ENCODE data around the gene CCNA2. TPM values are rescaled to one million over a fixed set of nuclear protein-coding genes. Genes with fewer than 3 reads are reported as not detected.

CCNA2 gene
- total RNA-seq, 2 donors from 2014 or later, result 15.6 to 62.8 TPM

- no peak for TF ChIP-seq CTCF (IDR thresholded peaks at IDR 0.05)
- no peaks in the 10 kb centered on the region for H3K4me1 ChIP-seq
- H3K9me3 ChIP-seq, result no peaks in the 10 kb centered on the region
- no peaks in the 10 kb centered on the region for H3K36me3 ChIP-seq
- intact Hi-C loops (cut with DNase I), result no loop called here
- H3K4me3 ChIP-seq, result no peak overlapping the region
- H3K27me3 ChIP-seq, result no peaks in the 10 kb centered on the region
- H3K27ac ChIP-seq, result no peak overlapping the region
- no peak for DNase-seq
- no peak overlapping the region for H3K9ac ChIP-seq (ENCODE audit: low read depth in 2 of 2, low read length in 2 of 2)
Observed at GRCh38 chr4:121824950-121825349, 1.3 kb upstream of the CCNA2 start.

- Histone ChIP-seq H3K27ac (peak overlapping the region; percentile 45), H3K27me3 (no peaks in the 10 kb centered on the region), H3K9me3 (no peaks in the 10 kb centered on the region), H3K4me3 (peak overlapping the region; percentile 91), H3K4me1 (no peaks in the 10 kb centered on the region), H3K9ac (ENCODE audit: low read depth in 2 of 2, low read length in 2 of 2) (peak overlapping the region in 1 of 2 donors; percentile 72), H3K36me3 (no peaks in the 10 kb centered on the region)
- DNase-seq, result no peak
- no peak for TF ChIP-seq CTCF (IDR thresholded peaks at IDR 0.05)
- intact Hi-C loops (cut with DNase I), result no loop called here
Observed at GRCh38 chr4:121824171-121824527, 466 bp upstream of the CCNA2 start.

- H3K27ac ChIP-seq, result no peak overlapping the region
- no peaks in the 10 kb centered on the region for H3K36me3 ChIP-seq
- no peaks in the 10 kb centered on the region for H3K4me1 ChIP-seq
- peak; percentile 43 for DNase-seq
- H3K9ac ChIP-seq (ENCODE audit: low read depth in 2 of 2, low read length in 2 of 2), result peak overlapping the region; percentile 69 to 77
- intact Hi-C loops (cut with DNase I), result no loop called here
- peak overlapping the region; percentile 91 for H3K4me3 ChIP-seq
- H3K27me3 ChIP-seq, result no peaks in the 10 kb centered on the region
- H3K9me3 ChIP-seq, result no peaks in the 10 kb centered on the region
- no peak for TF ChIP-seq CTCF (IDR thresholded peaks at IDR 0.05)
Observed at GRCh38 chr4:121822796-121823504, 733 bp downstream of the CCNA2 start.

- Histone ChIP-seq H3K27me3 (no peaks in the 10 kb centered on the region), H3K9me3 (no peaks in the 10 kb centered on the region), H3K4me1 (no peaks in the 10 kb centered on the region), H3K36me3 (no peaks in the 10 kb centered on the region), H3K4me3 (peak overlapping the region; percentile 91), H3K9ac (ENCODE audit: low read depth in 2 of 2, low read length in 2 of 2) (no peak overlapping the region), H3K27ac (no peak overlapping the region)
- intact Hi-C loops (cut with DNase I), result no loop called here
- no peak for DNase-seq
- TF ChIP-seq CTCF (IDR thresholded peaks at IDR 0.05), result no peak
Observed at GRCh38 chr4:121822047-121822446, 1.6 kb downstream of the CCNA2 start.

- H3K9me3 ChIP-seq, result no peaks in the 10 kb centered on the region
- H3K27ac ChIP-seq, result no peak overlapping the region
- intact Hi-C loops (cut with DNase I), result no loop called here
- H3K9ac ChIP-seq (ENCODE audit: low read depth in 2 of 2, low read length in 2 of 2), result no peak overlapping the region
- no peak overlapping the region for H3K4me3 ChIP-seq
- no peaks in the 10 kb centered on the region for H3K4me1 ChIP-seq
- H3K36me3 ChIP-seq, result no peaks in the 10 kb centered on the region
- no peak for TF ChIP-seq CTCF (IDR thresholded peaks at IDR 0.05)
- no peaks in the 10 kb centered on the region for H3K27me3 ChIP-seq
- no peak for DNase-seq
Observed at GRCh38 chr4:121819216-121819965, 4.3 kb downstream of the CCNA2 start.
